ENCODE results near the gene TRIO.

Gene TRIO

DNA sequence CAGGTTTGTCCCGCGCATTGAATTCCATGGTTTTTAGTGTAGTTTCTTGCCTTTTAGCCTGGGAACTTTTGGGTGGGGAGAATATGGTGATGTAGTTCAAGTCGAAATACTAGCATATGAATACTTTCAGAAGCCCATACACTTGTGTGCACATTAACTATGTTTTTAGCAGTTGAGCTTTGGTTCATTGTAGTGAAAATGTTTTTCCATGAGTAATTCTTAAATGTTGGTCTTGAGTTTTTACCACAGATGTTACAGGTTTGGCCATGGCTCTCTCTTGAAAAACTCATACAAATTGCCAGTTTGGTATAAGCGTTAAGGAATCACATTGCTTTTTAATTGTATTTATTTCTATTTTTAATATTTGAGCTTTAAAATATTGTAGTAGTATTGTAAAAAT lies 45.6 kb downstream of the TRIO start:
- Histone ChIP-seq H3K4me2 (ENCODE audit: low read length) (no peak overlapping the region), H3K4me3 (ENCODE audit: low read length) (no peak overlapping the region), H3K27me3 (ENCODE audit: control insufficient read depth, low read length) (no peaks in the 10 kb centered on the region), H3K9me3 (ENCODE audit: control insufficient read depth, insufficient read depth, low read length) (no peaks in the 10 kb centered on the region), H3K36me3 (ENCODE audit: control insufficient read depth, low read length) (no peaks in the 10 kb centered on the region), H3K27ac (ENCODE audit: low read depth, low read length) (no peak overlapping the region), H3K4me1 (ENCODE audit: control insufficient read depth, low read length) (no peaks in the 10 kb centered on the region; the same call in 1 of the 2 replicates), H3K9me2 (replicated peaks; ENCODE audit: control insufficient read depth, low read length) (no peaks in the 10 kb centered on the region), H3F3A (ENCODE audit: control insufficient read depth, insufficient read depth) (no peaks in the 10 kb centered on the region), H4K20me1 (ENCODE audit: control insufficient read depth, insufficient read depth, low read depth, low read length) (peaks cover 15% of the 10 kb centered on the region; the same call in 1 of the 2 replicates), H3K79me2 (ENCODE audit: control insufficient read depth, low read length) (peaks cover 96% of the 10 kb centered on the region)
- TF ChIP-seq, protein P1, sequence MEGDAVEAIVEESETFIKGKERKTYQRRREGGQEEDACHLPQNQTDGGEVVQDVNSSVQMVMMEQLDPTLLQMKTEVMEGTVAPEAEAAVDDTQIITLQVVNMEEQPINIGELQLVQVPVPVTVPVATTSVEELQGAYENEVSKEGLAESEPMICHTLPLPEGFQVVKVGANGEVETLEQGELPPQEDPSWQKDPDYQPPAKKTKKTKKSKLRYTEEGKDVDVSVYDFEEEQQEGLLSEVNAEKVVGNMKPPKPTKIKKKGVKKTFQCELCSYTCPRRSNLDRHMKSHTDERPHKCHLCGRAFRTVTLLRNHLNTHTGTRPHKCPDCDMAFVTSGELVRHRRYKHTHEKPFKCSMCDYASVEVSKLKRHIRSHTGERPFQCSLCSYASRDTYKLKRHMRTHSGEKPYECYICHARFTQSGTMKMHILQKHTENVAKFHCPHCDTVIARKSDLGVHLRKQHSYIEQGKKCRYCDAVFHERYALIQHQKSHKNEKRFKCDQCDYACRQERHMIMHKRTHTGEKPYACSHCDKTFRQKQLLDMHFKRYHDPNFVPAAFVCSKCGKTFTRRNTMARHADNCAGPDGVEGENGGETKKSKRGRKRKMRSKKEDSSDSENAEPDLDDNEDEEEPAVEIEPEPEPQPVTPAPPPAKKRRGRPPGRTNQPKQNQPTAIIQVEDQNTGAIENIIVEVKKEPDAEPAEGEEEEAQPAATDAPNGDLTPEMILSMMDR (IDR thresholded peaks at IDR 0.05; ENCODE audit: low read depth, low read length, poor library complexity, severe bottlenecking) = no peak
- no peak for TF ChIP-seq EZH2phosphoT487 (IDR thresholded peaks at IDR 0.05; ENCODE audit: borderline replicate concordance, low read length)

DNA sequence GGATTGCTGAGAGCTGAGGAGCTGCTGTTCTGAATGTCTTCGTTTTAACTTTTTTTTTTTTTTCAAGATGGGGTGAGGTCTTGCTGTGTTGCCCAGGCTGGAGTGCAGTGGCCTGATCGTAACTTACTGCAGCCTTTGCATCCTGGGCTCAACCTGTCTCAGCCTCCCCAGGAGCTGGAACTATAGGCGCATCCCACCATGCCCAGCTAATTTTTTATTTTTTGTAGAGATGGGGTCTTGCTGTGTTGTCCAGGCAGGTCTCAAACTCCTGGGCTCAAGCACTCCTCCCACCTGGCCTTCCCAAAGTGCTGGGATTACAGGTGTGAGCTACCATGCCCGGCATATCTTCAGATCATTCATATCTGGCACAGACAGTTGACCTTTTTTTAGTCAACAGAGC lies 46.5 kb downstream of the TRIO start:
- Histone ChIP-seq H3K27me3 (ENCODE audit: control insufficient read depth, low read length) (no peaks in the 10 kb centered on the region), H3K9me2 (replicated peaks; ENCODE audit: control insufficient read depth, low read length) (no peaks in the 10 kb centered on the region), H3K4me3 (ENCODE audit: low read length) (no peak overlapping the region), H3K79me2 (ENCODE audit: control insufficient read depth, low read length) (peaks cover 94% of the 10 kb centered on the region), H3K36me3 (ENCODE audit: control insufficient read depth, low read length) (no peaks in the 10 kb centered on the region), H3K9me3 (ENCODE audit: control insufficient read depth, insufficient read depth, low read length) (no peaks in the 10 kb centered on the region), H3K27ac (ENCODE audit: low read depth, low read length) (no peak overlapping the region), H3K4me1 (ENCODE audit: control insufficient read depth, low read length) (no peaks in the 10 kb centered on the region; the same call in 1 of the 2 replicates), H4K20me1 (ENCODE audit: control insufficient read depth, insufficient read depth, low read depth, low read length) (peaks cover 15% of the 10 kb centered on the region; the same call in 1 of the 2 replicates), H3F3A (ENCODE audit: control insufficient read depth, insufficient read depth) (no peaks in the 10 kb centered on the region), H3K4me2 (ENCODE audit: low read length) (no peak overlapping the region)
- TF ChIP-seq EZH2phosphoT487 (IDR thresholded peaks at IDR 0.05; ENCODE audit: borderline replicate concordance, low read length) = no peak
- TF ChIP-seq, protein P1 (IDR thresholded peaks at IDR 0.05; ENCODE audit: low read depth, low read length, poor library complexity, severe bottlenecking) = no peak

DNA sequence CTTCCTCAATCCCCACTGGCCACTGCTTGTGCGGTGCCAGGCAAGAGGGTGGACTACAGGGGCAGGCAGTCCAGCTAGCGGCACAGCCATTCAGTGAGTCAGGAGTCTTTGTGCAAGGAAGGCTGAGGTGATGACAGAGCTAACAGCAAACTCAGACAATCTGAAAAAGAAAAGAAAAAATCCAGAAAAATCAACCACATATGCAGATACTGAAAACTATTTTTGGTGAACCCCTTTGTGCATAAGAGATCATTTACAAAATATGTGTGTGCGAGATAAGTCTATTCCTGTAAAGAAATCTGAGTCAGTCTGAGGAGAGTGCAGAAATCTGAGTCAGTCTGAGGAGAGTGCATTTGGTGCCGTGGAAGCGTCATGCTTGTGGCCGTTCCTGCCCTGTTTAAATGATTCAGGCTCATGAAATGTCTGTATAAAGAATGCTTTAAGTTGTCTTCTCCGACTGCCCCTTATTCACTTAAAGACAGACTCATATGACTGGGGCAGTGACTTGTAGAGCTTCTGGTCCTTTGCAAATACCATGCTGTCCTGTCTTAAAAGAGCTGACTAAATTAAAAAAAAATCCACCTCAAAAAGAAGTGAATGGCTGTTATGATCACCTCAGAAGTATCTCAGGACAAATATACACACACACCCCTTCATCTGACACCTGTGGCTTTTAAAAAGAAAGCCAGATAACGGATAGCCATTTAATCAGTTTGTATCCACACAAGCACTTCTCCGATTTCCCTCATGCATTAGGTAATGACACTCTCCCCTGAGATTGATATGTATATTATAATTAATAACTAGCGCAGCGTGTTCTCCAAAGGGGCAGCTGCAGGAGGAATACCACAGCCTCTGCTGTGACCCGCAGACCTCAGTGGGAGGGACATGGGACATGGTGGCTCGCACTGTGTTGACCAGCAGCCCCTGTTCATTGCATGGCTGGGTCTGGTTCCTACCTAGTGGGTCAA lies 47.3 kb downstream of the TRIO start:
- Histone ChIP-seq H3K27me3 (ENCODE audit: control insufficient read depth, low read length) (no peaks in the 10 kb centered on the region), H4K20me1 (ENCODE audit: control insufficient read depth, insufficient read depth, low read depth, low read length) (peaks cover 15% of the 10 kb centered on the region; the same call in 1 of the 2 replicates), H3K79me2 (ENCODE audit: control insufficient read depth, low read length) (peaks cover 93% of the 10 kb centered on the region), H3K4me3 (ENCODE audit: low read length) (no peak overlapping the region), H3K9me3 (ENCODE audit: control insufficient read depth, insufficient read depth, low read length) (no peaks in the 10 kb centered on the region), H3F3A (ENCODE audit: control insufficient read depth, insufficient read depth) (no peaks in the 10 kb centered on the region), H3K4me2 (ENCODE audit: low read length) (no peak overlapping the region), H3K27ac (ENCODE audit: low read depth, low read length) (no peak overlapping the region), H3K36me3 (ENCODE audit: control insufficient read depth, low read length) (no peaks in the 10 kb centered on the region), H3K4me1 (ENCODE audit: control insufficient read depth, low read length) (no peaks in the 10 kb centered on the region; the same call in 1 of the 2 replicates), H3K9me2 (replicated peaks; ENCODE audit: control insufficient read depth, low read length) (no peaks in the 10 kb centered on the region)
- TF ChIP-seq, protein P1 (IDR thresholded peaks at IDR 0.05; ENCODE audit: low read depth, low read length, poor library complexity, severe bottlenecking) = no peak
- TF ChIP-seq EZH2phosphoT487 (IDR thresholded peaks at IDR 0.05; ENCODE audit: borderline replicate concordance, low read length) = no peak
